Globus pallidus (tissue), 1 donor: ENCODE data around the gene EPHA8.

Source experiments
- DNase-seq: peaks from one replicate; pipeline ENCODE4 v3.0.0-alpha.2; 2015; ENCODE audit warnings: low spot score

EPHA8 gene

GRCh38 chr1:22567197-22567596 lies 3.9 kb downstream of the EPHA8 start:
- DNase-seq = no peak

GRCh38 chr1:22567994-22568393 lies 4.7 kb downstream of the EPHA8 start:
- DNase-seq = no peak

GRCh38 chr1:22569269-22569668 lies 6.0 kb downstream of the EPHA8 start:
- DNase-seq = no peak

GRCh38 chr1:22570140-22570909 lies 7.0 kb downstream of the EPHA8 start:
- DNase-seq = no peak

- DNase-seq = no peak
Measured at GRCh38 chr1:22572818-22573217, 9.5 kb downstream of the EPHA8 start.

- no peak for DNase-seq
Measured at GRCh38 chr1:22573237-22573636, 9.9 kb downstream of the EPHA8 start.

- DNase-seq = no peak
Measured at GRCh38 chr1:22575532-22576149, 12.4 kb downstream of the EPHA8 start.

- no peak for DNase-seq
Measured at GRCh38 chr1:22576150-22576544, 12.9 kb downstream of the EPHA8 start.

- DNase-seq = no peak
Measured at GRCh38 chr1:22576617-22577016, 13.3 kb downstream of the EPHA8 start.

- no peak for DNase-seq
Measured at GRCh38 chr1:22578732-22579361, 15.6 kb downstream of the EPHA8 start.

GRCh38 chr1:22579541-22580155 lies 16.4 kb downstream of the EPHA8 start:
- no peak for DNase-seq

- DNase-seq = no peak
Measured at GRCh38 chr1:22582661-22583635, 19.7 kb downstream of the EPHA8 start.

GRCh38 chr1:22584001-22584562 lies 20.8 kb downstream of the EPHA8 start:
- DNase-seq = no peak

GRCh38 chr1:22584970-22585369 lies 21.7 kb downstream of the EPHA8 start:
- DNase-seq = no peak

- DNase-seq = no peak
Measured at GRCh38 chr1:22585471-22585870, 22.2 kb downstream of the EPHA8 start.

- no peak for DNase-seq
Measured at GRCh38 chr1:22586356-22587130, 23.3 kb downstream of the EPHA8 start.

GRCh38 chr1:22587247-22587646 lies 24.0 kb downstream of the EPHA8 start:
- DNase-seq = no peak

GRCh38 chr1:22588899-22589422 lies 25.7 kb downstream of the EPHA8 start:
- DNase-seq = no peak

GRCh38 chr1:22591576-22591975 lies 28.3 kb downstream of the EPHA8 start:
- DNase-seq = no peak

GRCh38 chr1:22592051-22592450 lies 28.8 kb downstream of the EPHA8 start:
- DNase-seq = no peak
